Ascending aorta (tissue), 2 donors: ENCODE results near the gene DOCK9. TPM values are rescaled to one million over a fixed set of nuclear protein-coding genes. Genes with fewer than 3 reads are reported as not detected.

Experiments used
- DNase-seq, 2 donors: peaks; one replicate each; pipeline ENCODE4 v3.0.0-alpha.2; 2019; ENCODE audit warnings: low spot score in 2 of 2
- H3K27ac ChIP-seq, 2 donors: fragments of 200-600 bp; sonication (generic); one replicate each; pipeline ENCODE4 v1.5.1; 2016 to 2017; ENCODE audit warnings: mild to moderate bottlenecking in 1 of 2
- H3K27me3 ChIP-seq: fragments of 200-600 bp; sonication (generic); one replicate; pipeline ENCODE4 v1.5.1; 2017
- H3K36me3 ChIP-seq, 2 donors: fragments of 200-600 bp; sonication (generic); one replicate each; pipeline ENCODE4 v1.5.1; 2016
- H3K4me1 ChIP-seq, 2 donors: fragments of 200-600 bp; sonication (generic); one replicate each; pipeline ENCODE4 v1.5.1; 2016 to 2017; ENCODE audit warnings: mild to moderate bottlenecking in 1 of 2
- H3K4me3 ChIP-seq, 2 donors: fragments of 200-600 bp; sonication (generic); one replicate each; pipeline ENCODE4 v1.5.1; 2016 to 2017; ENCODE audit warnings: mild to moderate bottlenecking in 1 of 2
- H3K9me3 ChIP-seq, 2 donors: fragments of 200-600 bp; sonication (generic); one replicate each; pipeline ENCODE4 v1.5.1; 2016
- CTCF ChIP-seq, 3 experiments: fragments of 200-600 bp in 2 of 3; fragments of 450-650 bp in 1 of 3; sonication (generic) in 2 of 3; IDR thresholded peaks; one replicate each; pipeline ENCODE4 v1.5.1; 2016 to 2019; ENCODE audit warnings: antibody characterized with exemption in 3 of 3, mild to moderate bottlenecking in 1 of 3, moderate library complexity in 1 of 3
- intact Hi-C: fragments of 100-400 bp; cut with DNase I; formaldehyde crosslinking; loops from one replicate; pipeline ENCODE4 v1.15.1; 2023
- total RNA-seq: library from RNA; depleted of rRNA; stranded (reverse); fragments of >200 nt; gene quantifications from one replicate; pipeline ENCODE4 v1.1.0, GENCODE V29; 2016

The DOCK9 gene
- total RNA-seq, 1 donor from 2014 or later: 88.2 TPM

GRCh38 chr13:98746968-98747367 is 230.9 kb downstream of the DOCK9 start:
- Histone ChIP-seq H3K27ac (no peak overlapping the region), H3K4me1 (peaks cover 0 to 1% of the 10 kb centered on the region in 2 donors), H3K36me3 (no peaks in the 10 kb centered on the region), H3K4me3 (no peak overlapping the region), H3K9me3 (no peaks in the 10 kb centered on the region), H3K27me3 (peaks cover 4% of the 10 kb centered on the region)
- intact Hi-C loops: no loop called here
- TF ChIP-seq CTCF (IDR thresholded peaks at IDR 0.05): no peak
- DNase-seq: no peak

Other genes with a start within 250 kb of the DOCK9 start
- not detected for gene SLC15A1, start 225.4 kb downstream of the DOCK9 start, total RNA-seq
- gene UBAC2, start 222.8 kb upstream of the DOCK9 start, total RNA-seq: 67.8 TPM